T-helper 2 cell treated with Interferon-gamma antibody and Interleukin-4, amounts not matched to agents 5 μg/mL and 100 μg/mL, for 36 hours (primary cell): ENCODE results near the gene KNDC1.

Experiments
- DNase-seq: peaks from one replicate; pipeline ENCODE4 v3.0.0; 2021; ENCODE audit warnings: low spot score
- H3K27ac Mint-ChIP-seq: one replicate; pipeline ENCODE4 v1.8.0; 2021; ENCODE audit warnings: mild to moderate bottlenecking, mixed read lengths
- H3K27me3 Mint-ChIP-seq: one replicate; pipeline ENCODE4 v1.8.0; 2021; ENCODE audit warnings: low read depth, mixed read lengths
- H3K36me3 Mint-ChIP-seq: one replicate; pipeline ENCODE4 v1.8.0; 2021; ENCODE audit warnings: low read depth, mixed read lengths
- H3K4me1 Mint-ChIP-seq: one replicate; pipeline ENCODE4 v1.8.0; 2021; ENCODE audit warnings: low read depth, mixed read lengths
- H3K4me3 Mint-ChIP-seq: one replicate; pipeline ENCODE4 v1.8.0; 2022; ENCODE audit warnings: mild to moderate bottlenecking, moderate library complexity, mixed read lengths
- H3K9me3 Mint-ChIP-seq: one replicate; pipeline ENCODE4 v1.8.0; 2021; ENCODE audit warnings: mixed read lengths

Gene KNDC1

DNA sequence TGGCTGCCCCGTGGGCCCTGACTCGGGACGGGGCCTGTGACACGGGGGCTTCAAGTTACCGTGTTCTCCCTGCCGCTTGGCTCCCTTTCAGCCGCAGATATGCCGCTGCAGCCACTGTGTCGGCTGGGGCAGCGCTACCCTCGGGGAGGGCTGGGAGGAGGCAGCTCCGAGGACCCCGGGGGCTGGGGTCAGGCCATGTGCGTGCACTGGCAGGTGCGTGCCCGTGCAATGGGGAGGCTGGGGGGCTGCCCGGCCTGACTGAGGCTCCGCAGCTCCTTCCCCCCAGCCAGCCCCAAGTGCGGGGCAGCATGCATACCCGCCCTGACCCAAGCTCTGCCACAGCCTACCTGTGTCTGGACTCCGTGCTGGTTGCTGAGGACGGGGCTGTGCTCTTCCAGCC lies 29.2 kb downstream of the KNDC1 start:
- H3K27ac Mint-ChIP-seq = no peak overlapping the region
- H3K36me3 Mint-ChIP-seq = no peaks in the 10 kb centered on the region
- no peaks in the 10 kb centered on the region for H3K4me1 Mint-ChIP-seq
- H3K9me3 Mint-ChIP-seq = peaks cover 3% of the 10 kb centered on the region
- no peak for DNase-seq
- peaks cover 7% of the 10 kb centered on the region for H3K27me3 Mint-ChIP-seq
- H3K4me3 Mint-ChIP-seq = no peak overlapping the region

DNA sequence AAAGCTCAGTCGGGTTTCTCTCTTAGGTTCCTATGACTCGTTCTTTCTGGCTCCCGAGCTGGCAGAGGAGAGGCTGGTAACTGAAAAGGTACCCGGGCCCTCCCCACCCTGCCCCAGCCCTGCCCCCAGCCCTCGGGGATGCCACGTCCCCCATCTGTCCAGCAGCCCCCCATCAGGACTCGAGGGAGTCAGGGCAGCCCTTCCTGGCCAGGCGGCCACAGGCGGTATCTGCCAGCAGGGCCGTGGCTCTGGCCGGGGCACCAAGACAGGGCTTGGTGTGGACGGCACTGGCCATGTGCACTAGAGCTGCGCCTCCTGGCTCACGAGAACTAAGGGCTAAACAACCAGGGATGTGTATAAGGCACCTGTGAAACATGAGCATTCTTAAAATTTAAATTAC lies 29.7 kb downstream of the KNDC1 start:
- Mint-ChIP-seq H3K27me3 (peaks cover 7% of the 10 kb centered on the region), H3K4me3 (no peak overlapping the region), H3K4me1 (no peaks in the 10 kb centered on the region), H3K27ac (no peak overlapping the region), H3K36me3 (no peaks in the 10 kb centered on the region), H3K9me3 (no peaks in the 10 kb centered on the region)
- no peak for DNase-seq

DNA sequence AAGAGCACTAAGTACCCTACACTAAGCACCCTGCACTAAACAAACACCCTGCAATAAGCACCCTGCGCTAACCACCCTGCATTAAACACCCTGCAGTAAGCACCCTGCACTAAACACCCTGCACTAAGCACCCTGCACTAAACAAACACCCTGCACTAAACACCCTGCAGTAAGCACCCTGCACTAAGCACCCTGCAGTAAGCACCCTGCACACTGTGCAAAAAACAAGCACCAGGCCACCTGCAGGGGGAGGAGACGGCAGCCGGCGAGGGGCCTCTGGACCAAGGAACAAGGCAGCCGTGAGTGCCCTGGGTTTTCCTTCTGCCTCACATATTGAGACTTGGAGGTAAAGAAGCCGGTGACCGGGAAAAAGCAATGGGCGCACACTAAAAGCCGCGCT lies 30.2 kb downstream of the KNDC1 start:
- Mint-ChIP-seq H3K9me3 (no peaks in the 10 kb centered on the region), H3K27ac (no peak overlapping the region), H3K27me3 (peaks cover 7% of the 10 kb centered on the region), H3K4me3 (no peak overlapping the region), H3K4me1 (no peaks in the 10 kb centered on the region), H3K36me3 (no peaks in the 10 kb centered on the region)
- DNase-seq = no peak

DNA sequence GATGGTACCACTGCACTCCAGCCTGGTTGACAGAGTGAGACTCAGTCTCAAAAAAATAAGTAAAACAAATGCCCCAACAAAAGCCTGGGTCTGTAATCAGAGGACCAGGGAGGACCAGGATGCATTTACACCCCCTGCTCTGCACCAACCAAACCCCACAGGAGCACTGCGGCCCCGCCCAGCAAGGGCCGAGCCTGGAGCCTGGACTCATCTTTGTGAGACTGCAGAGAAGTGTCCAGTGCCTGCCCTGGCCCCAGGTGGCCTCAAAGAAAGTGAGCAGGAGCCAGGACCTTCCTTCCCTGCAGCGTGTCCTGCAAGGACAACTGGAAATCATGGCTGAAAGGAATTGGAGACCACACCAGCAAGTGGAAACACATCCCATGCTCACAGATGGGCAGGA lies 31.6 kb downstream of the KNDC1 start:
- H3K4me1 Mint-ChIP-seq = no peaks in the 10 kb centered on the region
- no peak overlapping the region for H3K27ac Mint-ChIP-seq
- H3K27me3 Mint-ChIP-seq = peaks cover 7% of the 10 kb centered on the region
- H3K36me3 Mint-ChIP-seq = no peaks in the 10 kb centered on the region
- no peak overlapping the region for H3K4me3 Mint-ChIP-seq
- no peak for DNase-seq
- H3K9me3 Mint-ChIP-seq = no peaks in the 10 kb centered on the region

DNA sequence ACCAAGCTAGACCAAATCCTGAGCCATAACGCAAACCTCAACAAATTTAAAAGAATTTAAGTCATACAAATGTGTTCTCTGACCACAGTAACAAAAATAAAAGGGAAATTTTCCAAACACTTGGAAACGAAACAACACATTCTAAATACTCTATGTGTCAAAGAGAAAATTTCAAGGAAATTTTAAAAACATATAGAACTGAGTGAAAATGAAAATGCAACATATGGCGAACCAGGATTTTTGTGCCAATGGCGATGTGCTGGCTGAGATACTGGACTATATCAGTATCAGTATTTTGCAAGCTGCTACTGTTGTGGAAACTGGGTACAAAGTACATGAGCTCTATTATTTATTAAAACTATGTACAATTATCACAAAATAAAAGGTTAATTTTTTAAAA lies 34.1 kb downstream of the KNDC1 start:
- no peak overlapping the region for H3K27ac Mint-ChIP-seq
- peaks cover 7% of the 10 kb centered on the region for H3K27me3 Mint-ChIP-seq
- no peaks in the 10 kb centered on the region for H3K36me3 Mint-ChIP-seq
- DNase-seq = no peak
- no peaks in the 10 kb centered on the region for H3K9me3 Mint-ChIP-seq
- H3K4me1 Mint-ChIP-seq = no peaks in the 10 kb centered on the region
- H3K4me3 Mint-ChIP-seq = no peak overlapping the region

DNA sequence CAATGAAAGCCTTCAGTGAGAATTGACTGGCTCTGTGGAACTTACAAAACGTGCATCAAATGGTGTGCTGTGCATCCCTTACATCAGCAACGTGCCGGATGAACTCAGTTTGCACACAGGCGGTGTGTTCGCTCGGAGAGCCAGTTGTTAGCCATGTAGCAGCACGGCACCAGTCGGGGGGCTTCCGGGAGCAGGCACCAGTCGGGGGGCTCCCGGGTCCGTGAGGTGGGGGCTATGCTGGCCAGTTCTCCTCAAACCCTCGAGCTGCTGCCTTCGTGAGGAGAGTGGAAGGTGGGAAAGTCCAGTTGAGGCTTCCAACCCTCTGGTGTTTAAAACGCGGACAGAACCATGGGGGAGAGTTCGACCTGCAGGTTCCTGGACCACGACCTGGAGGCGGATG lies 35.1 kb downstream of the KNDC1 start:
- no peaks in the 10 kb centered on the region for H3K9me3 Mint-ChIP-seq
- no peaks in the 10 kb centered on the region for H3K36me3 Mint-ChIP-seq
- H3K27me3 Mint-ChIP-seq = peaks cover 7% of the 10 kb centered on the region
- no peak for DNase-seq
- H3K4me3 Mint-ChIP-seq = no peak overlapping the region
- H3K27ac Mint-ChIP-seq = no peak overlapping the region
- H3K4me1 Mint-ChIP-seq = no peaks in the 10 kb centered on the region

DNA sequence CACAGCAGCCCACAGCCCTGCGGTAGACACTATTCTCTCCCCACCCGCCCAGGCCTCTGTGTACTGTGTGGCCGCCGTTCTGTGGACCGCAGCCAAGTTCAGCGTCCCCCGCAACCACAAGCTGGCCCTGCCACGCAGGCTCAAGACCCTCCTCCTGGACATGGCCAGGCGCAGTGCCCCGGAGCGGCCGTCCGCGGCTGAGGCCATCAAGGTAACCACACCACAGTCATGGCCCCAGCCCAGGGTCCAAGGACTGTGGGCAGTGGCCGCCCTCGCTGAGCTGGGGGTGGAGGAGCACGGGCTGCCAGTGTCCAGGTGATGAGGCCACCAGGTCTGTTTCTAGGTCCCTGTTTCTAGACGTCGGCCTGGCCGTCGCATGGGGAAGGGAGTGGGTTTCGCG lies 35.6 kb downstream of the KNDC1 start:
- H3K36me3 Mint-ChIP-seq = no peaks in the 10 kb centered on the region

DNA sequence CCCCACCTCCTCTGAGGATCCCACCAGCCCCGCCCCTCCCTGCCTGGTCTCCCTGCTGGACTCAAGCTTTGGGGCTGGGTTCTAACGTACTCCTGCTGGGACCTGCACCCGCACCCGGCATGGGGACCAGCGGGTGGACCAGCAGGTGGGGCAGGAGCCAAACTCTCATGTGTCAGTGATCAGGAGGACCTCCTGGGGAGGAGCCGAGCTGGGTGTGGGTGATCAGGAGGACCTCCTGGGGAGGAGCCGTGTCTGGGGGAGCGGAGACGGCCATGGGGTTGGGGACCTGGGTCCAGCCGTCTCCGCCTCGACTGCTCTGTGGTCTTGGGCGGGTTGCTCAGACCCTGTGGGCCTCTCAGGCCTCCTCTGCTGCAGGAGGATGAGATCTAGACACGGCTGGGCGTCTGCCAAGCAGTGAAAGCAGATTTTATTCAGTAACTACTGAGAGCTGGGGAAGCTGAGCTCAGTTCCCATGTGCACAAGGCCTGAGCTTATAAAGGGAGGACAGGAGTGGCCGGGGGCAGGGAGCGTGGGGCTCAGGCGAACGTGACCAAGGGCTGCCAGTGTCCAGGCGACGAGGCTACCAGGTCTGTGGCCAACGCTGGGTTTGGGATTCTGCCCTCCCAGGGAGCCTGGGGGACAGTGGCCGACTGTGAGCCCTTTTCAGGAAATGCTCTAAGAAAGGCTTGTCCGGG lies 36.3 kb downstream of the KNDC1 start:
- no peak for DNase-seq
- Mint-ChIP-seq H3K36me3 (no peaks in the 10 kb centered on the region), H3K4me1 (no peaks in the 10 kb centered on the region), H3K4me3 (no peak overlapping the region), H3K27me3 (peaks cover 7% of the 10 kb centered on the region), H3K27ac (no peak overlapping the region), H3K9me3 (no peaks in the 10 kb centered on the region)

More for the DNA sequence above, 35.6 kb downstream of the KNDC1 start:
- no peaks in the 10 kb centered on the region for H3K9me3 Mint-ChIP-seq
- H3K27me3 Mint-ChIP-seq = peaks cover 7% of the 10 kb centered on the region
- H3K27ac Mint-ChIP-seq = no peak overlapping the region
- no peak overlapping the region for H3K4me3 Mint-ChIP-seq
- H3K4me1 Mint-ChIP-seq = no peaks in the 10 kb centered on the region
- DNase-seq = no peak

DNA sequence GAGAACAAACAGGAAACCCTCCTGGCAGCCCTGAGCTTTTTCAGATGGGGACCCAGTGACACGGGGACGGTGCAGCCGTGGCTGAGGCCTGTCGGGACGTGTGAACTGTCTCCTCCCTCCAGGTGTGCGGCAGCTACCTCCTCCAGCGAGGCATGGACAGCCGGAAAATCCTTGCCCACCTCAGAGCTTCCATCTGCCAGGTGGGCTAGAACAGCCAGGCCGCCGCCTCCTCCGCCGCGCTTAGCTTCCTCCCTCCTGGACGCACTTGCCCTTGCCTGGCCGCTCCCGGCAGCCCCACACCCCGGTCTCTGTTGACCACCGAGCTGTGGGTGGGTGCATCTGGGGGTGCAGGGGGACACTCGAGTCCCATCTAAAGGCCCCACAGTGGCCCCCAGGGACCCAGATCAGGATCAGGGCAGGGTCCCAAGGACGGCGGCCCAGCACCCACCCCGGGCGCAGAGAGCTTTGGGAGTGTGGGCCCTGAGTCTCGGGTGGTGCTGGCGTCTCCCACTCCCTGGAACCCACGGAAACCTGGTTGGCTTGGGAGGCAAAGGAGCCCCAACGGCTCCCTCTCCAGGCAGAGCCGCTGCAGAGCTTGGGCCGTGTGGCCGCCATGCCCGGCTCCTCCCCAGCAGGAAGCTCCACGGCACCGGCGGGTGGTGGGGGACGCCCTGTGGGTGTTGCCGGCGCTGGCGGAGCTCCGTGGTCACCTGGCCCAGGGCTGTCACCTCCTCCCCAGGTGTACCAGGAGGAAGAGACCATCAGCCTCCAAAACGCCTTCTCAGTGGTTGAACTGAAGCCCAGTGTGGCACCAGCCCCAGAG lies 37.1 kb downstream of the KNDC1 start:
- no peak for DNase-seq
- H3K36me3 Mint-ChIP-seq = no peaks in the 10 kb centered on the region
- H3K4me1 Mint-ChIP-seq = no peaks in the 10 kb centered on the region
- H3K4me3 Mint-ChIP-seq = no peak overlapping the region
- H3K27me3 Mint-ChIP-seq = peaks cover 7% of the 10 kb centered on the region
- H3K27ac Mint-ChIP-seq = no peak overlapping the region
- H3K9me3 Mint-ChIP-seq = no peaks in the 10 kb centered on the region

DNA sequence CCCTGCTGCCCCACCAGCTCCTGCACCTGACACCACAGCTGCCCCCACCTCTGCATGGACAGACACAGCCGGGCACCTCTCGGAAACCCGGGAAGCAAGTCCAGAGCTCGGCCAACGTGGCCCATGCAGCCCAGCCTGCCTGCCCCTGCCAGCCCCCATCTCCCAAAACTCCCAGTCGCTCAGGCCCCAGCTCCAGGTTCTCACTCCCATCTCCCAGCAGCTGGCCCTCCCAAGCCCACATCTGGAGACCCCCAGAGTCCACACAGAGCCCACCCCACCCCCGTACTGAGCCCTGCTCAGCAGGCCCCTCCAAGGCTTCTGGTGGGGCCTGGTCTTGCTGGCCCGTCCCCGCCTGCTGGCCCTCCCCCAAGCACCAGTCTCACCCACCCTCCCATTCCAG lies 37.8 kb downstream of the KNDC1 start:
- Mint-ChIP-seq H3K9me3 (no peaks in the 10 kb centered on the region), H3K36me3 (no peaks in the 10 kb centered on the region), H3K27ac (no peak overlapping the region), H3K4me3 (no peak overlapping the region), H3K27me3 (peaks cover 4% of the 10 kb centered on the region), H3K4me1 (no peaks in the 10 kb centered on the region)
- no peak for DNase-seq

DNA sequence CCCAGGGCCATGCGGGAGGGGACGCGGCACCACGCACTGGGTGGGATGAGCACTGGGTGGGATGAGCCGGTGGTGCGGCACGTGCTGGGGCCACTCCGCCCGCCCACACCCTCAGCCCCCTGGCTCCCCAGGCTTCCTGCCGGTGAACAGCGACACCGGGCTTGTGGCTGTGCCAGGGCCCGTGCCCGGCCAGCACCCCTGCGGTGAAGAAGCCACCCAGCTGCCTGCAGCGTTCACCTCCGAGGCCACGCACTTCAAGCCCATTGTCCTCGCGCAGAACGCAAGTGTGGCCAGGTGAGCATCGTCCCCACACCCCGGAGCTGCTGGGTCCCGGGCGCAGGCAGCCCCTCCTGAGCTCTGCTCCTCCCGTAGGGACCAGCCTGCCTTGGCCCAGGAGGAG lies 38.2 kb downstream of the KNDC1 start:
- DNase-seq = no peak
- no peaks in the 10 kb centered on the region for H3K4me1 Mint-ChIP-seq
- H3K4me3 Mint-ChIP-seq = no peak overlapping the region
- H3K9me3 Mint-ChIP-seq = no peaks in the 10 kb centered on the region
- H3K27me3 Mint-ChIP-seq = peaks cover 4% of the 10 kb centered on the region
- no peaks in the 10 kb centered on the region for H3K36me3 Mint-ChIP-seq
- no peak overlapping the region for H3K27ac Mint-ChIP-seq

DNA sequence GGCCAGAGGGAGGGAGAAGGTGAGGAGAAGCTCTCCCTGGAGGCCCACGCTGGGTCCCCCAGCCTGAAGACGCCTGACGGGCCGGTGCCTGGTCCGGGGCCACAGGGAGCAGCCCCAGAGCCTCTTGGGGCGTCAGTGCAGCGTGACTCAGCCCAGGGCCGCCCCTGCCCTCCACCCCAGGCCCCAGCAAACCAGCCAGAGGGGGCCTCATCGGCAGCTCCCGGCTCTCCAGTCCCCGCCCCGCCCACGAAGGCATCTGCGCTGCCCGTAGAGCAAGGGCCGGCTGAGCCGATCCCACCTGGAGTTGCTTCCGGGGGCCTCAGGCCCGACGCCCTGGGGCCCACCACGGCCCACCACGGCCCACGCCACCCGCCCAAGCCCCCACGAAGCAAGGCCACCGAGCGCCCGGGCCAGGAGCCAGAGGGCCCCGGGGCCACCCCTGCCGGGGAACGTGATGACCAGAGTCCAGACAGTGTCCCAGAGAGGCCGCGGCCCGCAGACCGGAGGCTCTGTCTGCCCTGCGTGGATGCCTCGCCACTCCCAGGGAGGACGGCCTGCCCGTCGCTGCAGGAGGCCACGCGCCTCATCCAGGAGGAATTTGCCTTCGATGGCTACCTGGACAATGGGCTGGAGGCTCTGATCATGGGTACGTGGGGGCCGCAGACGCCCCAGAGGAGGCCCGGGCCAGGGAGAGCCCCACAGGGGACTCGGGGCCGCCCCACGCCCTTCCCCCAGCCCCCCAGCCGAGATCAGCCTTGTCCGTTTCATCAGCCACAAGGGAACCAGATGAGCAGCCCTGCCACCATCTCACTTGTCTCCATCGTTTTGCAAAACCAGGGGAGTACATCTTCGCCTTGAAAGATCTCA lies 38.8 kb downstream of the KNDC1 start:
- Mint-ChIP-seq H3K27ac (no peak overlapping the region), H3K27me3 (peaks cover 3% of the 10 kb centered on the region), H3K9me3 (no peaks in the 10 kb centered on the region), H3K4me3 (no peak overlapping the region), H3K36me3 (no peaks in the 10 kb centered on the region), H3K4me1 (no peaks in the 10 kb centered on the region)
- DNase-seq = no peak

DNA sequence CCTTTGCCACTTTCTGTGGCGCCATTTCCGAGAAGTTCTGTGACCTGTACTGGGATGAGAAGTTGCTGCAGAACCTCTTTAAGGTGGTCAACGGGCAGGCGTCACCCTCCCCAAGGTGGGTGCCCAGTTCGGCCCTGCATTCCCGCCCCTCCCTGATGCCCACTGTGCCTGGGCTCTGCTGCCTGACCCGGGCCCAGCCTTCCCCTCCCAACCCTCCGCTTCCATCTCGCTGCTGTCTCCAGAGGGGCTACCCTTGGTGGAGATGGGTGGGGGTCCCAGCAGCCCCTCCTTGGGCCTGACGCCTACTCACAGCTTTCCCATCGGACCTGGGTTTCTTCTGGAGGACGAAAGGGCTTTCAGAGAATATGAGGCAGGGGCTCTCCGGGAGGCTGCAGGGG lies 39.5 kb downstream of the KNDC1 start:
- Mint-ChIP-seq H3K9me3 (no peaks in the 10 kb centered on the region), H3K27me3 (no peaks in the 10 kb centered on the region), H3K4me1 (no peaks in the 10 kb centered on the region), H3K4me3 (no peak overlapping the region), H3K36me3 (no peaks in the 10 kb centered on the region), H3K27ac (no peak overlapping the region)
- no peak for DNase-seq

DNA sequence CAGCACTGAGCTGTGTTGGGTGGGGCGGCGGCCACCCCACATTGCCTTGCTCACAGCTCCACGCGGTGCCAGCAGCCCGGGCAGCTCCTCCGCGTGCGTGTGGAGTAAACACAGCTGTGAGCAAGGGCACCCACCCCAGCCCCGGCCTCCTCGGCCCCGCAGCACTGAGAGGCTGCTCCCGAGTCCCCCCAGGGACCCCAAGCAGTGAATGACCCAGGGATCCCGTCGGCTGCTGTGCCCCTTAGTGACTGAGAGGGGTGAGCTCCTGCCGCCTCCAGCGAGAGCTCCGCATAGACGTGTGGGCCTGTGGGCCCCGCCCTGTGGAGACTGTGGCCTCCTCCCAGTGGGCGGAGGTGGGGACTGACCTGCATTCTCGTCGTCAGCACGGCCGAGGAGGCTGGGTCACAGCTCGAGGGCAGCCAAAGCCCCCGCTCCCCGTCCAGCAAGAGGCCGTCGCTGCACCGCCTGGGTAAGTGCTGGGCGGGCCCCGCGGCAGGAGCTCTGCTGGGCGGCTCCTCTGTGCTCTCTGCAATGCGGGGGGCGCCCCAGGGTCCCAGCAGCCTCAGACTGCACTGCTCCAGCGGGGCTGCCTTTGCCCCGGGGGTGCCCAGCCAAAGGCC lies 40.1 kb downstream of the KNDC1 start:
- H3K27ac Mint-ChIP-seq = no peak overlapping the region
- H3K9me3 Mint-ChIP-seq = no peaks in the 10 kb centered on the region
- H3K4me3 Mint-ChIP-seq = no peak overlapping the region
- H3K27me3 Mint-ChIP-seq = no peaks in the 10 kb centered on the region
- H3K4me1 Mint-ChIP-seq = no peaks in the 10 kb centered on the region
- no peak for DNase-seq
- H3K36me3 Mint-ChIP-seq = no peaks in the 10 kb centered on the region
